Ramos (cell line): Measurements from ENCODE around the gene KAT7.

Experiments
- in situ Hi-C: fragments of 300-500 bp; cut with MboI; formaldehyde crosslinking; loops from one replicate; pipeline ENCODE4 v1.14.3; 2022; ENCODE audit warnings: low sequenced_read_pairs; ENCODE audit not compliant: unreplicated experiment

KAT7 gene

DNA sequence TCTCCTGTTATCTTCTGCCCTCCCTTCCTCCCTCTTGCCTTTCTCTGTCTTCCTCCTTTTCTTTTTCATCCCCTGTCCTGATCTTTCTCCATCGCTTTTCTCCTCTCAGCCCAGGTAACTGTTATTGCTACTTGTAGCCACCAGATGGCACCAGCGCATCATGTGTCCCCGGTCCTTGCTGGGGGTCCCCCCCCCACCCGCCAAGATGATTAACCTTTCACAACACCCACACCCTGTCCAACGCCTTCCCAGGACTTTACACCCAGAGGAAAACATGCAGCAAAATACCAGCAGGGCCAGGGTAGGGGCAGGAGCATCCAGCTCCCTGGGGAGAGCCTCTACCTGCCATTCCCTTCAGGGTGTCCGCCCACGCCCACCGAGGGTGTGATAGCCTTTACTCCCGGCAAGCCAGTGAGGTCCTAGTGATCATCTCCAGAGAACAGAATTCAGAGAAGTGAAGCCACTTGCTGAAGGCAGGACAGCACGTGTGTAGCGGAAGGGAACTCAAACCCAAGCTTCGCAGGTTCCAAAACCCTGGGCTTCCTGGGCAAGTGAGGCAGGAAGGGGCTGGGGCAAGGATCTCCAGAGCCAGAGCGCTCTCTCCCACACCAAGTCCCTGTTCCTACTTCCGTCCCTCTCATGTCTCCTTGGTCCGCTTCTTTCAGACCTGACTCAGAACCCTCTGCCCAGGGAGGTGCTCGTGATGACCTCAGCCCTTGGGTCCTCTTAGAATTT is 72.8 kb downstream of the KAT7 start:
- in situ Hi-C loops, result loop anchor here (5.0 kb wide), 1 partner anchor 136 kb away; the partner anchor contains the start of gene DLX3

DNA sequence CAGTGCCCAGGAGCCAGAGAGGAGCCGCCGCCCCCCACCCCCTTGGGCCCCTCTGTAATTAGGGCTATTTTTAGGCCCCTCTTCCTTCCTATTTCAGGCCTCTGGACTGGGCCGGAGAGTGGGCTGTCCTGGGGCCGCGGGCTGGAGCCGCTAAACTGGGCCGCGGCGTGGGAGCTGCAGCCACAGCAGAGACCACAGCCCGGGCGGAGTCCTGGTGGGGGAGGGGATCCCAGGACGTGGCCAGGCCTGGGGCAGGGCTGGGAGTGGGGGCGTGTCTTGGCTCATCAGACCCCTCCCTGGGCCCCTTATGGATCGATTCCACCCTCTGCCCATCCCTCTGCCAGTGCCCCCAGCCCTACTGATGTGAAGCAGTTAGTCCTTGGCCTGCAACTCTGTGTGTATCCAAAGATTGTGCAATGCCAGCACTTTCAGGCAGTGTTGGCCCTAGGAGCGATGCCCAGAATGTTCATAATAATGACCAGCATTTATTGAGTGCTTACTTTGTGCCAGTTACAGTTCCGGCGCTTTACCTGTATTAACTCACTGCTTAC is 74.4 kb downstream of the KAT7 start:
- in situ Hi-C loops, result loop anchor here (5.0 kb wide), 1 partner anchor 134 kb away; the partner anchor contains the start of gene DLX3

DNA sequence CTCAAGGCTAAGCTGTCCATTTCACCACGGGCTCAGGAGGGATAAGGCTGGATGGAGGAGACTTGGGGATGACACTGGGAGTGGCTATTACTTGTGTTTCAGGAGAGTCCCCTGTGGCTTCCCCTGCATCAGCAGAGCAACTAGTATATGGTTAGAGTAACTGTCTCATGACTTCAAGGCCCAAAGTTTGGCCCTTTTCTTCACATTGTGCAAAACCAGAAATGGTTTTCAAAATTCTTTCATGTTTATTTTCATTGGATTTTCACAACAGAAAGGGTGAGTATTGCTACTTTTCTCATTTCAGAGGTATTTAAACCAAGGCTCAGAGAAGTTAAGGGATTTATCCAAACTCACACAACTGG is 77.5 kb downstream of the KAT7 start:
- in situ Hi-C loops, result no loop called here

DNA sequence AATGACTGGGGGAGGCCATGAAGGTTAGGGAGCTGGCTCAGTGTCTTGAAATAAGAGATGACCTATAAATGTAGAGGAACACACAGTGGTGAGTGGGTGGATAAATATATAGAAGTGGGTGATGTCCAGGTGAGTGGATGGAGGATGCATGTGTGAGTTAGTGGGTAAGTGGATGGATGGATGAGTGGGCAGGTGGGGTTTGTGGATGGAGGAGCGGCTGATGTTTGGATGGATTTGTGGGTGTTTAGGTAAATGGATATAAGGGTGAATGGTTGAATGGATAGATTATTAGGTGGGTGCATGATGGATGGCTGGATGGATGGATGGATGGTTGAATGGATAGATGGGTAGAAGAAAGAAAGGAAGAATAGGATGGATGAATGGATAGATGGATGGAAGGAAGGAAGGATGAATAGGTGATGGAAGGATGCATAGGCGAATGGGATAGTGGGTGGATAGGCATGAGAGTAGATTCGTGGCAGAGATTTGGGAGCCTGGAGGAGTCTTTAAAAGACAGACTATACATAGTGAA is 78.5 kb downstream of the KAT7 start:
- in situ Hi-C loops, result no loop called here

DNA sequence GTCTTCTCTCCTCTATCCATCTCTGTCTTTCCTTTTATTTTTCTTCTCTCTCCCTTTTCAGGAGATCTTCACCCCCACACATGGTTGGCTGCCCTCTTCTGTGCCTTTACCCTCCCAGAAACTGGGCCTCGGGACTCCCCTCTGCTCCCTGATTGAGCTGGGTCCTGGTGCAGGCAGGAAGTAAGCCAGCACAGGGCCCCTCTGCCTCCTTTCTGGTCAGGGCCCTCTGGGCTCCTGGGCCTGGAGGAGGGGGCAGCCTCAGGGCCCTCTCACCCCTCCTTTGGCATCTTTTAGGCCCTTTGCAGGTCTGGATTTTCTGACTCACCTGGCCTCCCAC is 80.5 kb downstream of the KAT7 start:
- in situ Hi-C loops, result no loop called here

DNA sequence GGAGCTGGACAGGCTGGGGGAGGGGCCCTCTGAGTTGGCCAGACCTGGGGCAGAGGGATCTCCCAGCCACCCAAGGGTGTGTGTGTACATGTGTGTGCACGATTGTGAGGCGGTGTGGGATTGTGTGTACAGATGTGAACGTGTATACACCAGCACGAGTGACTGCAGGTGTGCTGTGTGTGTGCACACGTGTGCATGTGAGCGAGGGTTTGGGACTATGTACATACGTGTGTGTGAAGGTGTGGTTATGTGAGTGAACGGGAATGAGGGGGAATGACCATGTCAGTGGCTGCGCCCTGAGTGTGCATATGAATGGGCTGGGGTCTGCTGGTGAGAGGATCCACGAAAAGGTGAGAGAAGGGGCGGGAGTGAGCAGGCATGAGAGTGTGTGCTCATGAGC is 81.8 kb downstream of the KAT7 start:
- in situ Hi-C loops, result no loop called here

DNA sequence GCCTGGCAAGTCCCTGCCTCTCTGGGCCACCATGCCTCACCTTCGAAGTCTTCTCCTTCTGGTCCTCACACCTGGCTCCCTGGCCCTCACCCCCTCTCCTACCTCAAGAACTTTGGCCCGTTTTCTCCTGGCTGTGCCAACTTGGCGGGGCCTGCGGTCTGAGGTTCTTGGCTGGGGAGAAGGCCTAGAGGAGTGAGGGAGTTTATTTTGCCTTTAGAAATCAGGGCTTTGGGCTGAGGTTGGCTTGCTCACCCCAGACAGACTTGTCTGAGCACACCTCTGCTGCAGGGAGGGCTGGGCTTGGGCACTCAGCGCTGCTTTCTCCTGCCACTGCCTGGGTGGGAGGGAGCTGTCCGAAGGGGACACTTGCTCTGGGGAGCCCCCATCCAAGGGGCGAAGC is 82.7 kb downstream of the KAT7 start:
- in situ Hi-C loops, result no loop called here

DNA sequence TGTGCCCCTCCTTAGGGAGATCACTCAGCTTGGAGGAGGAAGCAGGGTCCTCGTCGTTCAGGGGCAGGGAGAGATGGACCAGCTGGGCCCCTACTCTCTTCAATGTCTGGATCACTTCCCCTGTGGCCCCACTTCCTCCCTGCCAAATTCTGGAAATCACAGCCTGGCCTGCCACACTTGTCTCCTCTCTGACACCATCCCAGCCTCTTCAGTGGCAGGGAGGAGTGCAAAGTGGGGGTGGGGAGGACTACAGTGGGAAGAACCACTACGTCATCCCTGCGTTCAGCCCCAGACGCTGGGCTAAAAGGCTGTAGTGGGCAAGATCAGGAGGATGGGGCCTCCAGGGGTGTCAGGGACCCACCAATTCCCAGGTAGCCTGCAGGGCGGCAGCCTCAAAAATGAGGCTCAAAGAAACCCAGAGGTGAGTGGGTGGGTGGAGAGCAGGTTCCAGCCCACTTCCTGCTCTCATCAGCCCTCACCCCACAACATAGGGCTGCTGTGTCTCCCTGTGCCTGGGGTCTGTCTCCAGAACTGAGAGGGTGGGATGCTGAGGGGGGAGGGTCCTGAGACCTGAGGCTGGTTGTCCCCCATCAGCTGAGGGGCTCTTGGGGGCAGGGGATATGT is 84.4 kb downstream of the KAT7 start:
- in situ Hi-C loops, result no loop called here

DNA sequence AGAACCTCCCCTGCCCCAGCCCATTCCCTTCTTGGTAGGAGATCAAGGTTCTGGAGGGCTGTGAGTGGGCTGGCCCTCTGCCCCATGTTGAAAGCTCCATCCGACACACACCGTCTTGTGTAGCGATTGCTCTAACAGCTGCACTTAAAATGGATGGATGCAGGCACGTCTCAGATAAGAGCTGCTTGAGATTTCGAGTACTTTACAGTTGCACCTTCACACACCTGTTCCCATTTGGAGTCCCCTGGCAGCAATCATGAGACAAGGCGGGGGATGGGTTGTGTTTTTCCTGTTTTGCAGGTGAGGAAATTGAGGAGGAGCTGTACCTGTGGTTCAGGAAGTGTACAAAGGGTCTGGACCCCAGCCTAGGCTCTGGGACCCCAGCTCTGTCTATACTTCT is 85.0 kb downstream of the KAT7 start:
- in situ Hi-C loops, result no loop called here

DNA sequence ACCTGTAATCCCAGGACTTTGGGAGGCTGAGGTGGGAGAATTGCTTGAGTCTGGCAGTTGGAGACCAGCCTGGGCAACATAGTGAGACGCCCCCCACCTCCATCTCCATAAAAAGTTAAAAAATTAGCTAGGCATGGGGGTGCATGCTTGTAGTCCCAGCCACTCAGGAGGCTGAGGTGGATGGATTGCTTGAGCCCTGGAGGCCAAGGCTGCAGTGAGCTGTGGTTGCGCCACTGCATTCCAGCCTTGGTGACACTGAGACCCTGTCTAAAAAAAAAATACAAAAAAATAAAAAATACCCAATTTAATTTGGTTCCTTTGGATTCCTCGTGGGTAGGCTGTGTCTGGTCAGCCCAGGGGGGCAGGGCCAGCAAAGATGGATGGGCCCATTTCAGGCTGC is 85.4 kb downstream of the KAT7 start:
- in situ Hi-C loops, result no loop called here

DNA sequence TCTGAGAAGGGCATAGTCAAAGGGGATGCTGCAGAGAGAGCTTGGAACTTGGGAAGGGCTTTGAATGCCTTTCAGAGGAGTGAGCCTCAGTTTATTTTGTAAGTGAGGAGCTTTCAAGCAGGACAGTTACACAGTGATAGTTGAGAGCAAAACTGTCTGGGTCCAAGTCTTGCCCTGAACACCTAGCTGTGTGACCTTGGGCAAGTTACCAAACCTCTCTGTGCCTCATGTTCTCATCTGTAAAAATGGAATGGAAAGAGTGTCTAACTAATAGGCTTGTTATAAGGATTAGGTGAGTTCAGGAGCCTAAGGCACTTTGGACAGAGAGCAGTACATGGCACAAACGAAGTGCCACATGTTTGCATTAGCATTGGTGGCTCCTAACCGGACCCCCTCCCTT is 86.4 kb downstream of the KAT7 start:
- in situ Hi-C loops, result no loop called here

DNA sequence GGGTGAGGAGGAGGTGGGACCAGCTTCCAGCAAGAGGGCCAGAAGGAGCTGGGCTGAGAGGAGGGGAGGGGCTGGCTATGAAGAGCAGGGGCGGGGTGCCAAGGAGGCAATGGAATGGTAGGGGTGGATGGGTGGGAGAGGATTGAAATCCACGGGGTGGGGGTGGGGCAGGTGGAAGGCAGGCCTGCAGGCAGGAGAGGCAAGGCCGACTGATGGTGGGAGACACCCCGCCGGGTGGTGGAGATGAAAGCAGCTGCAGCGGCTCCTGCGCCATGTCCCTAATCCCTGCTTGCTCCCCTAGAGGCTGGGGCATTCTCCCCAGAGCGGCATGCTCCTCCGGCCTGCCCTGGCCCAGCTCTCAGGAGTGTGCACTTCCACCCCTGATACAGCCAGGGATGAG is 87.2 kb downstream of the KAT7 start:
- in situ Hi-C loops, result no loop called here

DNA sequence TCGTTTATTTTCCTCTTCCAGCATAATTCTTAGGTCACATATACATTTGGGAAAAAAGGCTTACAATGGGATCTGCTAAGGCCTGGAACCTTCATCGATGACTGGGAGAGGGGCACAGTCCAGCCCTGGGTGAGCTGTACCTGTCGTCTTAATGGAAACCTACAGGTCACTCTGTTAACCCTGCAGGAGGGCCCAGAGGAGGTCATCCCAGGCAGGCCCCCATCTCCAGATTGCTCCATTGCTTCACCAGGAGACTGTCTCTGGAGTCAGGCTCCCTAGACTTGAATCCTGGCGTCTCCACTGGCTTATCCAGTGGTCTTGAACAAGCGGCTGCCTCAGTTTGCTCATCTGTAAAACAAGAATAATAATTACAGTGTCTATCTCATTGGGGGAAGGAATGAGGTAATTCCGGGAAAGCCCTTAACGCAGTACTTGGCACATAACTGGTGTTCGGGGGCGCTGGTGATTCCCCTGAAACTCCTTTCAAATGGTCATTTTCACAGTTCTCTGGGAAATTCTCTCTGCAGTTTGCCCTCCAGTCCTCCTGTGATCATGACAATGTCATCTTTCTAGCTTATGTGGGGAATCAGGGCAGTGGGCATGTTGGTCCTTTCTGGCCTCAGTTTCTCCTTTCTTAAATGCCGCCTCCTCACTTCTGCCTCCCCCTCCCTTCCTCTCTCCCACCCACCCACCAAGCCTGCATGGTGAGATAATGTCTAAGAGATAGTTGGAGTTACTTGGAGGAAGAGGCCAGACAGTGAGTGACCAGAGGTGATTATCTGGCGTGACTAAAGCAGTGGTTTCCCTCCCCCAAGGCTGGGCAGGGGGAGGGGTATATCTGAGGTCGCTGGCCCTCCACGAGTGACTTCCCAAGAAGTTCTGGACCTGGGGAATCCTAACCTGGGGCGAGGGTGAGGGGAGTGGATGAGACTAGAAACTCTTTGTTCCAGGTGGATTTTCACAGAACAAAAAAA is 90.7 kb downstream of the KAT7 start:
- in situ Hi-C loops, result no loop called here

DNA sequence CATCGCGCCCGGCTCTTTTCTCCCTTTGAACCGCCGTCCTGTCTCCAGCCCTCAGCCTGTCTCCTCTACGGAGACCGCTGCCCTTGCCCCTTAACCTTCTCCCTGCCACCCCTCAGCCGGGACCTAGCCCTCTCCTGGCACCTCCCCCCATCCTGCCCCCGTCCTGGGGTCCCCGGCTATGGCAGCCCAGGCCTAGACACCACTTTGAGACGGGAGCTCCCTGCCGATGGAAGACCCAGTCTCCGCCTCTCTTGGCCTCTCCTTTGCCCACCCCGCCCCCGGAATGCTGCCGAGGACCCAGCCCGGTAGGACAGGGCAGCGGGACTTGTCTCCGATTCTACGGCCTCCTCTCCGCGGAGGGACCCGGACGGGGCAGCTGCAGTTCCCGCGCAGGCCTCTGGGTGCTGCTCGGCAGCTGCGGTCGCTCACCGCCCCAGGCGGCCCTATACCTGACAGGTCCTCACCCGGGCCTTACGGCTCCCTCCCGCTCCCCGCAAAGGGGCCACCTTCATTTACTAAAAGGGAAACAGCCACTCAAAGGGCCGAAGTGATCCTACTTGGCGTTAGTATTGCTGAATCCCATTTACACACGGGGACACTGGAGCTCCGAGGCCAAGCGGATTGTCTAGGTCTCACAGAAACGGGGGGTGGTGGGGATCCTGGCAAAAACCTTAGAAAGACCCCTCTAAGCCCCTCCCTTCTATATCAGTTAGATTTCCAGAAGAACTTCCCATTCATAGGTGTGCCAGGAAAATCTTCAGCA is 92.0 kb downstream of the KAT7 start:
- in situ Hi-C loops, result no loop called here

DNA sequence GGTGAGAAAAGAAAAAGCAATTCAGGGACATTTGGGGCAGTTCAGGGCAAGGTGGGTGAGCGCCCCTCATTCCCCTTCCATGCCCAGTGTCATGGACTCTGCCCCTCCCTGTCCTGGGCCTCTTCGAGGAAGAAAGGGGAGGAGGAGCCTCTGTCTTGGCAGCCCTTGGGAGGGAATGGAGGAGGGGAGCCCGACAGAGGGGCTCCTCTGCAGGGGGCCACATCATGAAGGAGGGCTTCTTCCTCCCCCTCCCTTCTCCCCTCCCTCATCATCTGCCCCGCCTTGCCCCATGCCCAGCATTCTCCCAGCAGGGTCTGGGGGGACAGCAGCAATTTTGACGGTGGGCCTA is 92.5 kb downstream of the KAT7 start:
- in situ Hi-C loops, result no loop called here

DNA sequence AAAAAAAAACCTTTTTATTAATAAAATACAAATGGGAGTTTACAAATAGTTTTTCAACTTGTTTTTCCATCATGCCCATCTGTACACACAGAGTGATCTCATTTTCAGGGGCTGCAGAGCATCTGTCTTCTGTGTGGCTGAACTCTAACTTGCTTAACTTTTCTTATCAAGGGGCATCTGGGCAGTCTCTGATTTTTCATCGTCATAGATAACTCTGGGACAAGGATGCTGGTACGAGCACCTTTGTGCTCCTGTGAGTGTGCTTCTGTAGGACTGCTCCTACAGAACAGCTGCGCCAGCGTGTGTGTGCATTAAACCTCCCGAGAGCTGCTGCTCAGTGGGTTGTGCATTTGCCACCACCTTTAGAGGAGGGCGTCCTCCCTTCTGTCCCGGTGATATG is 94.0 kb downstream of the KAT7 start:
- in situ Hi-C loops, result no loop called here
